Measurements from ENCODE around the gene ME1.

The ME1 gene

GRCh38 chr6:83429269-83429668 is 1.6 kb downstream of the ME1 start:
- Histone ChIP-seq H3K27ac (ENCODE audit: low read depth, low read length) (no peak overlapping the region), H3F3A (ENCODE audit: control insufficient read depth, insufficient read depth) (no peaks in the 10 kb centered on the region), H3K9me3 (ENCODE audit: control insufficient read depth, insufficient read depth, low read length) (peaks cover 4% of the 10 kb centered on the region; the same call in 1 of the 2 replicates), H3K4me2 (ENCODE audit: low read length) (no peak overlapping the region), H3K79me2 (ENCODE audit: control insufficient read depth, low read length) (no peaks in the 10 kb centered on the region), H3K36me3 (ENCODE audit: control insufficient read depth, low read length) (no peaks in the 10 kb centered on the region), H3K4me1 (ENCODE audit: control insufficient read depth, low read length) (no peaks in the 10 kb centered on the region), H3K4me3 (ENCODE audit: low read length) (no peak overlapping the region), H4K20me1 (ENCODE audit: control insufficient read depth, insufficient read depth, low read depth, low read length) (no peaks in the 10 kb centered on the region), H3K9me2 (replicated peaks; ENCODE audit: control insufficient read depth, low read length) (no peaks in the 10 kb centered on the region), H3K27me3 (ENCODE audit: control insufficient read depth, low read length) (no peaks in the 10 kb centered on the region)
- no peak for TF ChIP-seq EZH2phosphoT487 (IDR thresholded peaks at IDR 0.05; ENCODE audit: borderline replicate concordance, low read length)
- TF ChIP-seq, protein P1, sequence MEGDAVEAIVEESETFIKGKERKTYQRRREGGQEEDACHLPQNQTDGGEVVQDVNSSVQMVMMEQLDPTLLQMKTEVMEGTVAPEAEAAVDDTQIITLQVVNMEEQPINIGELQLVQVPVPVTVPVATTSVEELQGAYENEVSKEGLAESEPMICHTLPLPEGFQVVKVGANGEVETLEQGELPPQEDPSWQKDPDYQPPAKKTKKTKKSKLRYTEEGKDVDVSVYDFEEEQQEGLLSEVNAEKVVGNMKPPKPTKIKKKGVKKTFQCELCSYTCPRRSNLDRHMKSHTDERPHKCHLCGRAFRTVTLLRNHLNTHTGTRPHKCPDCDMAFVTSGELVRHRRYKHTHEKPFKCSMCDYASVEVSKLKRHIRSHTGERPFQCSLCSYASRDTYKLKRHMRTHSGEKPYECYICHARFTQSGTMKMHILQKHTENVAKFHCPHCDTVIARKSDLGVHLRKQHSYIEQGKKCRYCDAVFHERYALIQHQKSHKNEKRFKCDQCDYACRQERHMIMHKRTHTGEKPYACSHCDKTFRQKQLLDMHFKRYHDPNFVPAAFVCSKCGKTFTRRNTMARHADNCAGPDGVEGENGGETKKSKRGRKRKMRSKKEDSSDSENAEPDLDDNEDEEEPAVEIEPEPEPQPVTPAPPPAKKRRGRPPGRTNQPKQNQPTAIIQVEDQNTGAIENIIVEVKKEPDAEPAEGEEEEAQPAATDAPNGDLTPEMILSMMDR (IDR thresholded peaks at IDR 0.05; ENCODE audit: low read depth, low read length, poor library complexity, severe bottlenecking) = no peak

DNA sequence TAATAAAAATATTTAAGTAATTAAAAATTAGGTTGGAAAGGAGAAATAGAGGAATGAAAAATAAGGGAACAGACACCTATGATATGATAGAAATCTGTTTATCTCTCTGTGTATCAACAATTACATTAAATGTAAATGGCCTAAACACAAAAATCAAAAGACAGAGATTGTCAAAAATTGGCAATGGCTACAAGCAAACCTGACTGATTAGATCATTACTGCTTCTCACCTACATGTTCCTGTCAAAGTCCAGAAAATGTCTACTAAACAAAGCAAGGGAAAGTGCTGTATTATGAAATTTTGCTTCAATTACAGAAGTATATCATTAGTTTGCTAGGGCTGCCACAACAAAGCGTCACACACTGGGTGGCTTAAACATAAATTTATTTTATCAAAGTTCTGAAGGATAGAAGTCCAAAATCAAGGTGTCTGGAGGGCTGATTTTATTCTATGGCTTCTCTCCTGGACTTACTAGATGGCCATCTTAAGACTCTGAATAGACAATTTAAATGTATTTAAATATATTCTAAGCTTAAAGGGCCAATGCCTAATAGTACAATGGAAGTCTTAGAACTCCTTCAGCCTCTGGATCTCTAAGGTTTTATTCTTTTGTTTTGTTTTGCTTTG is 6.3 kb downstream of the ME1 start:
- no peaks in the 10 kb centered on the region for H3K27me3 ChIP-seq (ENCODE audit: control insufficient read depth, low read length)
- H3K9me2 ChIP-seq (replicated peaks; ENCODE audit: control insufficient read depth, low read length) = no peaks in the 10 kb centered on the region
- no peaks in the 10 kb centered on the region for H3K4me1 ChIP-seq (ENCODE audit: control insufficient read depth, low read length)
- no peaks in the 10 kb centered on the region for H3F3A ChIP-seq (ENCODE audit: control insufficient read depth, insufficient read depth)
- H3K79me2 ChIP-seq (ENCODE audit: control insufficient read depth, low read length) = no peaks in the 10 kb centered on the region
- TF ChIP-seq EZH2phosphoT487 (IDR thresholded peaks at IDR 0.05; ENCODE audit: borderline replicate concordance, low read length) = no peak
- TF ChIP-seq, protein P1 (IDR thresholded peaks at IDR 0.05; ENCODE audit: low read depth, low read length, poor library complexity, severe bottlenecking) = no peak
- H3K4me2 ChIP-seq (ENCODE audit: low read length) = no peak overlapping the region
- H3K4me3 ChIP-seq (ENCODE audit: low read length) = no peak overlapping the region
- no peaks in the 10 kb centered on the region for H3K36me3 ChIP-seq (ENCODE audit: control insufficient read depth, low read length)
- no peaks in the 10 kb centered on the region for H4K20me1 ChIP-seq (ENCODE audit: control insufficient read depth, insufficient read depth, low read depth, low read length)
- peaks cover 4% of the 10 kb centered on the region; the same call in 1 of the 2 replicates for H3K9me3 ChIP-seq (ENCODE audit: control insufficient read depth, insufficient read depth, low read length)
- H3K27ac ChIP-seq (ENCODE audit: low read depth, low read length) = no peak overlapping the region

DNA sequence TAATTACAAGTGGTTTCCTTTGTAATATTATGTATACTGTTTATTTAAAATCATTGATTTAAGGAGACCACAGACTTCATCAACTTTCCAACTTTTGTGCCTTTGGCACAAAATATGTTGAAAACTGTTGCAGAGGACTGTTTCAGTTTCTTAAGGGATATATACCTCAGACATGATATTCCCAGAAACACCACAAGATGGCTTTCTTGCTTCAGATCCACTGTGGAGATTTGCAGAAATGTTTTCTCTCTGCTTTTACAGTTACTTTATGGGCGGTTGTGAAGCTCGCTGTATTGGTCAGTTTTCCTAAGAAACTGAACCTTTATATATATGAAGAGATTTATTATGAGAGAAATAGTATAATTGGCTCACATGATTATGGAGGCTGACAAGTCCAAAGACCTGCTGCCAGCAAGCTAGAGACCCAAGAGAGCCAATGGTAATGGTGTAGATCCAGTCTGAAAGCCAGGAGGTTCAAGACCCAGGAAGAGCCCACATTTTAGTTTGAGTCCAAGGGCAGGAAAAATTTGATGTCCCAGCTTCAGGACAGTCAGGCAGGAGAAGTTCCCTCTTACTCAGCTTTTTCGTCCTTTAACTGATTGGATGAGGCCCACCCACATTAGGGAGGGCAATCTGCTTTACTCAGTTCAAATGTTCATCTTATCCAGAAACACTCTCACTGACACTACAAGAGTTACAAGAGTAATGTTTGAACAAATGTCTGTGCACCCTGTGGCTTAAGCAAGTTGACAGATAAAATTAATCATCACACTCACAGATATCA is 12.8 kb downstream of the ME1 start:
- Histone ChIP-seq H3K9me3 (ENCODE audit: control insufficient read depth, insufficient read depth, low read length) (no peaks in the 10 kb centered on the region; the same call in 1 of the 2 replicates), H3K9me2 (replicated peaks; ENCODE audit: control insufficient read depth, low read length) (no peaks in the 10 kb centered on the region), H3K27me3 (ENCODE audit: control insufficient read depth, low read length) (no peaks in the 10 kb centered on the region), H3K4me2 (ENCODE audit: low read length) (no peak overlapping the region), H4K20me1 (ENCODE audit: control insufficient read depth, insufficient read depth, low read depth, low read length) (no peaks in the 10 kb centered on the region), H3K4me3 (ENCODE audit: low read length) (no peak overlapping the region), H3K79me2 (ENCODE audit: control insufficient read depth, low read length) (no peaks in the 10 kb centered on the region), H3F3A (ENCODE audit: control insufficient read depth, insufficient read depth) (no peaks in the 10 kb centered on the region), H3K36me3 (ENCODE audit: control insufficient read depth, low read length) (no peaks in the 10 kb centered on the region), H3K4me1 (ENCODE audit: control insufficient read depth, low read length) (no peaks in the 10 kb centered on the region), H3K27ac (ENCODE audit: low read depth, low read length) (no peak overlapping the region)
- no peak for TF ChIP-seq EZH2phosphoT487 (IDR thresholded peaks at IDR 0.05; ENCODE audit: borderline replicate concordance, low read length)
- TF ChIP-seq, protein P1 (IDR thresholded peaks at IDR 0.05; ENCODE audit: low read depth, low read length, poor library complexity, severe bottlenecking) = peak; percentile 29

Data from DOHH2 (cell line).